Karpas-422 (cell line): ENCODE results near the gene MAPRE3. TPM values are rescaled to one million over a fixed set of nuclear protein-coding genes. Genes with fewer than 3 reads are reported as not detected.

Experiments
- DNase-seq: peaks from one replicate; pipeline ENCODE4 v3.0.0-alpha.2; 2015
- H2AFZ ChIP-seq: fragments of 200-600 bp; sonication (generic); 2 replicates; pipeline ENCODE4 v1.6.1; 2014; ENCODE audit warnings: antibody characterized with exemption, low read length, mixed read lengths
- H3K27ac ChIP-seq: fragments of 200-600 bp; sonication (generic); 2 replicates; pipeline ENCODE4 v1.5.1; 2014; ENCODE audit warnings: mild to moderate bottlenecking, low read length, moderate library complexity
- H3K27me3 ChIP-seq: fragments of 200-600 bp; sonication (generic); 2 replicates; pipeline ENCODE4 v1.6.1; 2014; ENCODE audit warnings: low read length, mixed read lengths
- H3K36me3 ChIP-seq: fragments of 200-600 bp; sonication (generic); 2 replicates; pipeline ENCODE4 v1.6.1; 2014; ENCODE audit warnings: low read length, mixed read lengths; ENCODE audit not compliant: insufficient read depth
- H3K4me1 ChIP-seq: fragments of 200-600 bp; sonication (generic); 2 replicates; pipeline ENCODE4 v1.6.1; 2014; ENCODE audit warnings: mild to moderate bottlenecking, low read length, mixed read lengths
- H3K4me2 ChIP-seq: fragments of 200-600 bp; sonication (generic); 2 replicates; pipeline ENCODE4 v1.6.1; 2014; ENCODE audit warnings: low read length, low read depth, mild to moderate bottlenecking; ENCODE audit not compliant: poor library complexity, severe bottlenecking
- H3K4me3 ChIP-seq: fragments of 200-600 bp; sonication (generic); 2 replicates; pipeline ENCODE4 v1.5.1; 2014; ENCODE audit warnings: mild to moderate bottlenecking, antibody characterized with exemption, low read length, mixed read lengths
- H3K79me2 ChIP-seq: fragments of 200-600 bp; sonication (generic); 2 replicates; pipeline ENCODE4 v1.6.1; 2014; ENCODE audit warnings: mild to moderate bottlenecking, low read length, mixed read lengths
- H3K9ac ChIP-seq: fragments of 200-600 bp; sonication (generic); 2 replicates; pipeline ENCODE4 v1.6.0; 2014; ENCODE audit warnings: low read length
- H3K9me2 ChIP-seq: fragments of 200-600 bp; sonication (generic), shearing (Covaris generic); replicated peaks from 2 replicates; pipeline ENCODE4 v1.6.0; 2014; ENCODE audit warnings: mild to moderate bottlenecking, low read length, moderate library complexity; ENCODE audit not compliant: insufficient read depth
- H3K9me3 ChIP-seq: fragments of 300-700, 200-600 bp; sonication (generic); 2 replicates; pipeline ENCODE4 v1.6.1; 2014; ENCODE audit warnings: low read length, mixed read lengths
- H4K20me1 ChIP-seq: fragments of 200-600 bp; sonication (generic); 2 replicates; pipeline ENCODE4 v1.6.1; 2014; ENCODE audit warnings: mild to moderate bottlenecking, antibody characterized with exemption, low read length, low read depth; ENCODE audit not compliant: insufficient read depth
- total RNA-seq: library from RNA; depleted of rRNA; stranded (reverse); fragments of >200 nt; shearing (Covaris generic); gene quantifications from 2 replicates; pipeline ENCODE4 v1.2.3, GENCODE V29; 2014; ENCODE audit warnings: low replicate concordance

MAPRE3 gene
- total RNA-seq, 1 experiment from 2014 or later = 0.30 TPM

GRCh38 chr2:27054721-27055120, 84.3 kb downstream of the MAPRE3 start:
- Histone ChIP-seq H3K79me2 (peaks cover 4% of the 10 kb centered on the region; the same call in 1 of the 2 replicates), H4K20me1 (no peaks in the 10 kb centered on the region), H3K27me3 (no peaks in the 10 kb centered on the region), H3K27ac (no peak overlapping the region), H3K9me3 (no peaks in the 10 kb centered on the region), H3K36me3 (no peaks in the 10 kb centered on the region; the same call in 1 of the 2 replicates), H3K4me3 (no peak overlapping the region), H3K9me2 (no peaks in the 10 kb centered on the region), H3K4me2 (no peak overlapping the region), H3K4me1 (peaks cover 12% of the 10 kb centered on the region), H3K9ac (no peak overlapping the region), H2AFZ (no peak overlapping the region)
- DNase-seq = no peak

GRCh38 chr2:27057184-27057583, 86.7 kb downstream of the MAPRE3 start:
- H3K4me2 ChIP-seq = no peak overlapping the region
- peaks cover 8% of the 10 kb centered on the region for H3K4me1 ChIP-seq
- H3K27me3 ChIP-seq = no peaks in the 10 kb centered on the region
- no peaks in the 10 kb centered on the region; the same call in 1 of the 2 replicates for H3K36me3 ChIP-seq
- no peaks in the 10 kb centered on the region for H4K20me1 ChIP-seq
- DNase-seq = no peak
- H3K9me3 ChIP-seq = no peaks in the 10 kb centered on the region
- H3K27ac ChIP-seq = no peak overlapping the region
- H2AFZ ChIP-seq = no peak overlapping the region
- no peaks in the 10 kb centered on the region for H3K9me2 ChIP-seq
- H3K9ac ChIP-seq = no peak overlapping the region
- H3K79me2 ChIP-seq = peaks cover under 1% of the 10 kb centered on the region; the same call in 1 of the 2 replicates
- no peak overlapping the region for H3K4me3 ChIP-seq

GRCh38 chr2:27058210-27058609, 87.8 kb downstream of the MAPRE3 start:
- H2AFZ ChIP-seq = no peak overlapping the region
- no peaks in the 10 kb centered on the region for H3K4me1 ChIP-seq
- H3K27ac ChIP-seq = no peak overlapping the region
- no peak overlapping the region for H3K4me2 ChIP-seq
- no peaks in the 10 kb centered on the region for H3K79me2 ChIP-seq
- no peaks in the 10 kb centered on the region; the same call in 1 of the 2 replicates for H3K36me3 ChIP-seq
- no peak for DNase-seq
- no peaks in the 10 kb centered on the region for H3K27me3 ChIP-seq
- H3K9ac ChIP-seq = no peak overlapping the region
- no peaks in the 10 kb centered on the region for H3K9me2 ChIP-seq
- H3K4me3 ChIP-seq = no peak overlapping the region
- no peaks in the 10 kb centered on the region for H3K9me3 ChIP-seq
- H4K20me1 ChIP-seq = no peaks in the 10 kb centered on the region

GRCh38 chr2:27059141-27059820, 88.8 kb downstream of the MAPRE3 start:
- Histone ChIP-seq H2AFZ (no peak overlapping the region), H3K9me2 (no peaks in the 10 kb centered on the region), H3K27me3 (no peaks in the 10 kb centered on the region), H3K4me3 (no peak overlapping the region), H4K20me1 (no peaks in the 10 kb centered on the region), H3K79me2 (no peaks in the 10 kb centered on the region), H3K9me3 (no peaks in the 10 kb centered on the region), H3K9ac (no peak overlapping the region), H3K4me1 (no peaks in the 10 kb centered on the region), H3K27ac (no peak overlapping the region), H3K4me2 (no peak overlapping the region), H3K36me3 (no peaks in the 10 kb centered on the region; the same call in 1 of the 2 replicates)
- no peak for DNase-seq

- no peak overlapping the region for H3K4me3 ChIP-seq
- no peaks in the 10 kb centered on the region for H3K9me3 ChIP-seq
- no peaks in the 10 kb centered on the region for H3K79me2 ChIP-seq
- H4K20me1 ChIP-seq = no peaks in the 10 kb centered on the region
- no peaks in the 10 kb centered on the region for H3K4me1 ChIP-seq
- no peak for DNase-seq
- no peaks in the 10 kb centered on the region; the same call in 1 of the 2 replicates for H3K36me3 ChIP-seq
- H3K27me3 ChIP-seq = no peaks in the 10 kb centered on the region
- no peak overlapping the region for H3K27ac ChIP-seq
- H3K9ac ChIP-seq = no peak overlapping the region
- no peaks in the 10 kb centered on the region for H3K9me2 ChIP-seq
- H3K4me2 ChIP-seq = no peak overlapping the region
- H2AFZ ChIP-seq = no peak overlapping the region
These were observed 89.9 kb downstream of the MAPRE3 start for GRCh38 chr2:27060323-27060722.

GRCh38 chr2:27065128-27065527, 94.7 kb downstream of the MAPRE3 start:
- H3K9me2 ChIP-seq = no peaks in the 10 kb centered on the region
- no peaks in the 10 kb centered on the region for H3K9me3 ChIP-seq
- peaks cover 18% of the 10 kb centered on the region for H3K79me2 ChIP-seq
- H3K27me3 ChIP-seq = no peaks in the 10 kb centered on the region
- H3K4me3 ChIP-seq = no peak overlapping the region
- H3K4me1 ChIP-seq = peaks cover 7% of the 10 kb centered on the region
- peaks cover 19% of the 10 kb centered on the region; the same call in 1 of the 2 replicates for H3K36me3 ChIP-seq
- H3K27ac ChIP-seq = no peak overlapping the region
- H3K9ac ChIP-seq = no peak overlapping the region
- no peak overlapping the region for H3K4me2 ChIP-seq
- no peaks in the 10 kb centered on the region for H4K20me1 ChIP-seq
- no peak for DNase-seq
- H2AFZ ChIP-seq = no peak overlapping the region

GRCh38 chr2:27067385-27067784, 96.9 kb downstream of the MAPRE3 start:
- Histone ChIP-seq H3K36me3 (peaks cover 19% of the 10 kb centered on the region; the same call in 1 of the 2 replicates), H3K9me3 (no peaks in the 10 kb centered on the region), H3K4me1 (peaks cover 19% of the 10 kb centered on the region), H3K9me2 (no peaks in the 10 kb centered on the region), H3K79me2 (peaks cover 30% of the 10 kb centered on the region), H3K27ac (no peak overlapping the region), H3K4me2 (no peak overlapping the region), H3K4me3 (no peak overlapping the region), H3K27me3 (no peaks in the 10 kb centered on the region), H2AFZ (no peak overlapping the region), H4K20me1 (no peaks in the 10 kb centered on the region; the same call in 1 of the 2 replicates), H3K9ac (no peak overlapping the region)
- DNase-seq = no peak

- no peak overlapping the region for H3K4me3 ChIP-seq
- H3K4me1 ChIP-seq = peaks cover 21% of the 10 kb centered on the region
These were observed 99.0 kb downstream of the MAPRE3 start for GRCh38 chr2:27069436-27069835.

More at GRCh38 chr2:27069436-27069835, 99.0 kb downstream of the MAPRE3 start:
- H3K4me2 ChIP-seq = peak overlapping the region; percentile 93
- no peaks in the 10 kb centered on the region for H3K9me2 ChIP-seq
- H3K36me3 ChIP-seq = peaks cover 19% of the 10 kb centered on the region; the same call in 1 of the 2 replicates
- no peaks in the 10 kb centered on the region for H3K27me3 ChIP-seq
- peak overlapping the region; percentile 79; the same call in 1 of the 2 replicates for H3K9ac ChIP-seq
- H3K9me3 ChIP-seq = no peaks in the 10 kb centered on the region
- no peaks in the 10 kb centered on the region; the same call in 1 of the 2 replicates for H4K20me1 ChIP-seq
- peaks cover 30% of the 10 kb centered on the region for H3K79me2 ChIP-seq
- no peak overlapping the region for H2AFZ ChIP-seq
- no peak overlapping the region for H3K27ac ChIP-seq
- DNase-seq = no peak
